ENCODE results near the gene B3GNT8.
A peak's percentile ranks its signal among the peaks of the same experiment; 100 is the strongest.

B3GNT8 gene, protein sequence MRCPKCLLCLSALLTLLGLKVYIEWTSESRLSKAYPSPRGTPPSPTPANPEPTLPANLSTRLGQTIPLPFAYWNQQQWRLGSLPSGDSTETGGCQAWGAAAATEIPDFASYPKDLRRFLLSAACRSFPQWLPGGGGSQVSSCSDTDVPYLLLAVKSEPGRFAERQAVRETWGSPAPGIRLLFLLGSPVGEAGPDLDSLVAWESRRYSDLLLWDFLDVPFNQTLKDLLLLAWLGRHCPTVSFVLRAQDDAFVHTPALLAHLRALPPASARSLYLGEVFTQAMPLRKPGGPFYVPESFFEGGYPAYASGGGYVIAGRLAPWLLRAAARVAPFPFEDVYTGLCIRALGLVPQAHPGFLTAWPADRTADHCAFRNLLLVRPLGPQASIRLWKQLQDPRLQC

DNA sequence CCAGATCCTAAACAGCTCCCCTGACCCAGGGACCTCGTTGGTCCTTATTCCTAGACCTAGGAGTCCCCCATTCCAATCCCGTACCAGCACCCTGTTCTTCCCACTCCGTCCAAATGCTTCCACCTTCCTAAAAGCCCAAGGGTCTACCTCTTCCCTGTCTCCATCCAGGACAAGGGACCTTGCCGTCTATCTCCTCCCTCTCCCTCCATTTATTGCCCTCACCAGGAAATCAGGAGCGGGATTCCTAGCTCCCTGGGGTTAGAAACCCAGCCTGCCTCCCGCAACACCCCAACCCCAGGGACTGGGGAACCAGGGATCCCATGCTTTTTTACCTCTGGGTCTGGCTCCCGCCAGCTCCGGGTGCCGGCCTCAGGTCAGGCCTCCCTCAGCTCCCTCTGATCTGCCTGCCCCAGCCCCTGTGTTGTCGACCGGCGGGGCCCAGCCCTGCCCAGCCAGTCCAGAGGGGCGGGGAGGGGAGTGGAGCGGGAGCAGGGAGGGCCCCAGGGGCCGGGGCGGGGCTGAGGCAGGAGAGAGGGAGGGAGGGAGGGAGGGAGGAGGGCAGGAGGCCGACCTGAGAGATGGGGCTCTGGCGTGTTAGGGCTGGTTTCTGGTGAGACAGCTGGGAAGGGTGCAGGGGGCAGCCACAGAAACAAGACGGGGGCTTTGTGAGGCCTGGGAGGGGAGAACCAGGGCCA, at the start of gene B3GNT8:
Gene B3GNT8, minus strand, starts transcription at position 423 of the 695 bp plus-strand sequence. CDS start 596 bp downstream, outside the sequence.
- peak; percentile 40 to 46 for DNase-seq

GRCh38 chr19:41476583-41476982, 49.4 kb upstream of the B3GNT8 start:
- DNase-seq = no peak

DNA sequence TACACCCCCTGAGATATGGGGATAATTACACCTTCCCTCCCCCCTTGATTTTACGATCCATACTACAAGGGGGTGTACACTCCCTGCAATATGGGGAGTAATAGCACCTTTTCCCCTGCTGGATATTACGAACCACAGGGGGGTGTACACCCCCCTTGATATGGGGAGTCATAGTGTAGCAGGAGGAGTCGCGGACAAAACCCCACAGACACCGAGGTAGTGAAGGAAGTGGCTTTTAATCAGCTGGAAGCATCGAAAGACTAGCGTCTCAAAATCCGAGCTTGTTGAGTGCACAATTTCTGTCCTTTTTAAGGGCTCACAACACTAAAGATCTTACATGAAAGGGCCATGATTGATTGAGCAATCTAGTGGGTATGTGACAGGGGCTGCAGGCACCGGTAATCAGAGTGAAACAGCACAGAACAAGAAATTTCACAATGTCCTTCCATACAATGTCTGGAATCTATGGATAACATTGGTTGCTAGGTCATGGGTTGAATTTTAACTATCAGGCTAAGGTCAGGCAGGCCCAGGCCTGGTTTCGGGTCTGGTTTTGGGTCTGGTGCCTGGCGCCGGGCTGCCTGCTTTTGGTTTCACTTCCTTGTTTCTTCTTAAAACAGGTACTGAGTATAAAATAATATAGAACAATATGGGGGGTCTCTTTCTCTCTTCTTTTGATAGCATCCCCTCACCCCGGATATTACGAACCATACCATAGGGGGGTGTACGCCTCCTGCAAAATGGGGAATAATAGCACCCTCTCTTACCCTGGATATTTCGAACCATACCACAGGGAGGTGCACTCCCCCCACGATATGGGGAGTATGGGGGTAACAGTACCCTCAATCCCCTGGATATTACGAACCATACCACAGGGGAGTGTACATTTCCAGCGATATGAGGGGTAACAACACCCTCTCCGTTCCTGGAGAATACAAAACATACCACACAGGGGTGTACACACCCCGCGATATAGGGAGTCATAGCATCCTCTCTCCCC, 36.4 kb upstream of the B3GNT8 start:
- peak; percentile 26 to 70 for DNase-seq

DNA sequence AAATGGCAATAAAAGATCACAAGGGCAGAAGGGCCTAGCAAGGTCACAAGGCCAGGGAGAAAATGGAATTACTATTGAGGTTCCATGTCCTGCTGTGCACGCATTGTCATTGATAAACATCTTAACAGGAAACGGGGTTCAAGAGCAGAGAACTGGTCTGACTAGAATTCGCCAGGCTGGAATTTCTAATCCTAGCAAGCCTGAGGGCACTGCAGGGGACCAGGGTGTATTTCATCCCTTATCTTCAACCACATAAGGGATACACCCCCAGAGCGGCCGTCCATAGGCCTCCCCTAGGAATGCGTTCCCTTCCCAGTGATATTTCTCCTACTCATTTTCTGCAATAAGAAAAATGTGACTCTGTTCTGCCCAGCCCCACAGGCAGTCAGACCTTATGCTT, 35.3 kb upstream of the B3GNT8 start:
- DNase-seq = no peak

- DNase-seq = peak in 1 of 2 donors; percentile 49
Observed at GRCh38 chr19:41457241-41457640, 30.1 kb upstream of the B3GNT8 start.

DNA sequence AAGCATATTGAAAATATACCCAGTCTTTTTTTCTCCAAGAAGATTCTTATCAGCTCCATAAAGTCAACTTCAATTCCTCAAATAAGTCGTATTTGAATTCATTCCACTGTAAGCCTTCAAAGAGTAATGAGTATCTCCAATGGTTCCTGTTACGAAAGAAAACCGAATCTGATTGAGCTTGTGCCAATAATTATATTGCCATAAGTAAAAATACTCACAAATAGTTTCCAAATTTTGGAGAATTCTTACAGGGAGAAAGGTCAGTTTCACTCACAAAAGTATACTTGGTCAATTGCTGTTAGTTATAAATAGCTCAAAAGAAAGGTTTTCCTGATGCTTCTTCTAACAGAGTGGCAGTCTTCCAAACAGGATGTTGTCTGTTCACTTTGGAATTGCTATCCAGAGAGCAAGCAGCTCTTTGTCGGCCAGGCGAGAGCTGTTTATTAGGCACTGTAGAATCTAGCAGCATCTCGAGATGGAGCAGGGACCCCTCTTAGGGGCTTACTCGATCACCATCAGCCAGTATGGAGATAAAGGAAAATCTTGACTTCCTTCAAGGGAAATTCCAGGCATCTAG, 29.3 kb upstream of the B3GNT8 start:
- DNase-seq = no peak

DNA sequence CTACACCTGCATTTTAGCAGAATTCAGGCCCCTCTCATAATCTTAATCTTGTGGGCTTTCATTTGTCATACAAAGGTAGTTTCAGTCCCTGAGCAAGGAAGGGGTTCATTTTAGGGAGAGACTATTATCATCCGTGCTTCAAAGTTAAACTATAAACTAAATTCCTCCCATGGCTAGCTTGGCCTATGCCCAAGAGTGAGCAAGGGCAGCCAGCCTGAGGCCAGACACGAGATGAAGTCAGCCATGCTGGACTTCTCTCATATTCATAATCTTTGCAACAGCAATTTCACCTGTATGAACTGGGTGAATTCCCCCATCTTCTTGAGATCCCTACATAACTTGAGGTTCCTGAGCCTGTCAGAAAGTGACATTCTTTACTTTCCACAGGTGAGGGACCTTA, 28.8 kb upstream of the B3GNT8 start:
- no peak for DNase-seq

DNA sequence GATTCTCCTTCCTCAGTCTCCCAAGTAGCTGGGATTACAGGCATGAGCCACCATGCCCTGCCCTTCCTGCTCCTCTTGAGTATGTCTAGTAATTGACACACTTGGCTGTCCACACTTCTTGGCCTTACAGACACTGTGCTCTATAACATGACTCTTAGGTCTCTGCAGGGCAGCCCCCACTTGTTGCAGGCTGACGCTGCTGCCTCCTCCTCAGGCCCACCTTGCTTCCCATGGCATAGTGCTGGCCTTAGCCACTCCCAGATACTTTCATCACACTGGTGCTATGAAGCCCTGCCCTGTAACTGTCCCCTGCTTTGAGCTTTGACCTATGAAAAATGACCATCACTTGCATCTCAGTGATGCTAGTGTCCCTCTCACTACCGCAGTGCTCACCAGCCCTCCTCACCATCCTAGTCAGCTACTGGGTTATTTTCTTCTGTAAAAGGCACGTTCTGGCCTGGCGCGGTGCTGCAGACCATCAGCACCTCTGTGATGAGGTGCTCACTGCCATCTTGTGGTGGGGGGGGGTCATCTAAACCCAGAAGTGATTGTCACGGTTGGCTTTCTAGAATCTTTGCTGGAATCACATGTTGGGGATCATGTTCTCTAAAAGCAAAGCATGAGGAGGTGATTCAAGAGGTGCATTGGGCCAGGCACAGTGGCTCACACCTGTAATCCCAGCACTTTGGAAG, 25.6 kb upstream of the B3GNT8 start:
- DNase-seq = no peak

- no peak for DNase-seq
Observed at GRCh38 chr19:41449865-41450178, 22.6 kb upstream of the B3GNT8 start.

GRCh38 chr19:41449079-41449864, 22.1 kb upstream of the B3GNT8 start:
- DNase-seq = peak; percentile 74 to 75

DNA sequence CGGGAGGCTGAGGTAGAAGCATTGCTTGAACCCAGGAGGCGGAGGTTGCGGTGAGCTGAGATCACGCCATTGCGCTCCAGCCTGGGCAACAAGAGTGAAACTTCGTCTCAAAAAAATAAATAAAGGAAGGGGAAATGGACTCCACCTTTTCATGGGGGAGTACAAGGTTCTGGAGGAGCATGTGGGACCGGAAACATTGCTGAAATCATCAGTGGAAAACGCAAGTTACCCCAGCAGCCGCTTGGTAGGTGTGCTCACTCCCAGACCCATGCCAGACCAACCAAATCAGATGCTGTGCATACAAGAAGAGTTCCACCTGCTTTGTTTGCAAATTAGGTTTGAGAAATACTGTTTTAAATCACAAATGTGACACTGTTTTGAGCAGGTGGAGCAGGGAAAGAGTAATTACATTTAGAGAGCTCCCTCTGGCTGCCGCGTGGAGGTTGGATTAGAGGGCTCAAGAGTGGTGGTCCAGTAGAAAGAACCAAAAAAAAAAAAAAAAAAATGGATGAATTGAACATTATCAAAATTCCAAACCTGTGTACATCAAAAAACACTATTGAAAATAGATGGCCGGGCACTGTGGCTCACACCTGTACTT, 20.7 kb upstream of the B3GNT8 start:
- DNase-seq = no peak

DNA sequence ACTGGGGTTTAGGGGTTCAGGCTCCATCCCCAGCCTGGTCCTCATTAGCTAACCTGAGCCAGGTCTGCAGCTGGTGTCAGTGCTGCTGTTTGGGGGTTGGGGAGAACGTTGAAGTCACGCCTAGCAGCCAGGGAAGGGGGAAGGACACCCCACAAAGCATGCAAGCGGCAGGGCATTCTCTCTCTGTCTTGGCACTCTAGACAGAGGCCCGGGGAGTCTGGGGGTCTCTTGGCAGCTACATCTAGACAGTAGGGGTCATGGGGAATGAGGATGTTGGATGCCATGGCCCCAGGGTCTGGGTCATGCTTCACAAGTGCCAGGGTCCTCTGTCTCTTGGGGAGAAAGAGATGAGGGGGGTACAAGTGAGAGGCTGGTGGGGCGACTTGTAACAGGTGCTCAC, 18.4 kb upstream of the B3GNT8 start:
- DNase-seq = no peak

DNA sequence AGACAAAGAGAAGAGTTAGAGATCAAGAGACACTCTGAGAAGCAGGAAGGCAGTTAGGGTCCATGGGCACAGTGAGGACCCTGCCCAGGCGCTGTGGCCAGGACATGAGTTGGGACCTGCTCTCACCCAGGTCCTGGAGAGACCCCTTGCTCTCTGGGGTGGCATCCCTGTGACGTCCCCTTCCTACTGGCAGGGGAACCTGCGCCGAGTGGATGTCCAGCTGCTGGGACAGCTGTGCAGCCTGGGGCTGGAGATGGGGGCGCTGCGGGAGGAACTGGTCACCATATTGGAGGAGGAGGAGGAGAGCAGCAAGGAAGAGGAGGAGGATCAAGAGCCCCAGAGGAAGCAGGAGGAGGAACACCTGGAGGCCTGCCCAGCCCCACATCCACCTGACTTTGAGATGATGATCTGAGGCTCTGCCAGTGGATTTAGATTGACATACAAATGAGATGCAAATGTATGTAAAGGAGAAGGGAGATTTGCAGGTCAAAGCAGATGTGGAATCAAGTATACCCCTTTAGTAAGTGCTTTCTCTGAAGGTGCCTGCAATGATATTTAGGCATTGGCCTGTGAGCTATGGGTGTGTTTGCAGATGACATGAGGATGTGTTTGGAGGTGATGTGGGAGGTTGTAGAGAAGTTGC, 16.8 kb upstream of the B3GNT8 start:
- no peak for DNase-seq

- no peak for DNase-seq
Observed at GRCh38 chr19:41442473-41443355, 15.5 kb upstream of the B3GNT8 start, which contains the start of gene ERICH4. ERICH4 (plus strand) TSS chr19:41443156; CDS start chr19:41443170, 14 bp downstream.

DNA sequence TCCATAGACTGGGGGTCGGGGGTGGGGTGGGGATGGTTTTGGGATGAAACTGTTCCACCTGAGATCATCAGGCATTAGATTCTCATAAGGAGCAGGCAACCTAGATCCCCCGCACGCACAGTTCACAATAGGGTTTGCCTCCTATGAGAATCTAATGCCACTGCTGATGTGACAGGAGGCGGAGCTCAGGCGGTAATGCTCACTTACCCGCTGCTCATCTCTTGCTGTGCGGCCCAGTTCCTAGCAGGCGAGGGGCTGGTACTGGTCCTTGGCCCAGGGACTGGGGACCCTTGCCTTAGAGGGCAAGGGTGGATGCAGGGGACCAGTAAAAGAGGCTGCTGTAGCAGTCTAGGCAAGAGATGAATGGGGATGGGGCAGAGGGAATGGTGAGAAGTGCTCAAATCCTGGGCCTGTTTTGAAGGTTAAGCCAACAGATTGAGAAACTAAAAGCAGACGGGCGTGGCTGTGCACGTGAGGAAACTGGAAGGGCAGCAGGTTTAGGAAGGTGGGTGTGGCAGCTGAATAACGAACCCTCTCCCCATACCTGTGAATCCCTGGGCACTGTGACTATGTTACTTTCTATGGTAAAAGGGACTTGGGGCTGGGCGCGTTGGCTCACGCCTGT, 14.3 kb upstream of the B3GNT8 start:
- DNase-seq = no peak

DNA sequence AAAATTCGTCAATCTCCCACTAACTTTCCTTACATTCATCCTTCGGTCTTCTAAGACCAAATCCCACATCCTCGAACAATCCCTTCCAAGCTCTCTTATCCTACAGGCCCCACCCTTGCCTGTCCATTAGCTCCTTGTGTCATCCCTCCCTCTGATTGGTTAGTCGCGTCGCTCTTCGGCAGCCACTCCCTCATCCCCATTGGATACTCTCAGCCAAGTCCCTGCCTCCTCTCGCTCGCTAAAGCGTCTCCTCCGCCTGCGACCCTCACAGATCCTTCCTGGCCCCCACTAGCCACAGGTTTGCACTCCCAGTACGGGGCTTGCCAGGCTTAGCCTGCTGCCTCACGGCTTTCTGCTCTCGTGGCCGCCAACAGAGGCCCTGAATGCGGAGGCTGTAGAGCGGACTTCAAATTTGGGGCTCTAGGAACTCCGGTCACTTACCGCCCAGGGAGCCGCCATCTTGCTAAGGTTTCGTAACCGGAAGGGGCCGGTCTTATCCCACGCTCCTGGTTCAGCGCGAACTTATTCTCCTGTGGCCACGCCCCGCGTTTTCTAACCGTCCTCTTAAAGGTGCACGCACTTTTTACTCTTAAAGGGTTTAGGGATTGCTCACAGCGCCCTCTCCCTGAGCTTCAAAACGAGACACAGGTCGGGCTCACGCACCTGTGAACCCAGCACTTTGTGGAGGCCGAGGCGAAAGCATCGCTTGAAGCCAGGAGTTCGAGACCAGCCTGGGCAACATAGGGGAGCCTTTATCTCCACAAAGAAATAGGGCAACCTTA, 12.5 kb upstream of the B3GNT8 start, which contains the start of gene DMAC2:
Gene DMAC2, minus strand, starts transcription at position 472 of the 782 bp plus-strand sequence. Its CDS starts 13 bp downstream, at position 459.
- peak; percentile 95 to 96 for DNase-seq

DNA sequence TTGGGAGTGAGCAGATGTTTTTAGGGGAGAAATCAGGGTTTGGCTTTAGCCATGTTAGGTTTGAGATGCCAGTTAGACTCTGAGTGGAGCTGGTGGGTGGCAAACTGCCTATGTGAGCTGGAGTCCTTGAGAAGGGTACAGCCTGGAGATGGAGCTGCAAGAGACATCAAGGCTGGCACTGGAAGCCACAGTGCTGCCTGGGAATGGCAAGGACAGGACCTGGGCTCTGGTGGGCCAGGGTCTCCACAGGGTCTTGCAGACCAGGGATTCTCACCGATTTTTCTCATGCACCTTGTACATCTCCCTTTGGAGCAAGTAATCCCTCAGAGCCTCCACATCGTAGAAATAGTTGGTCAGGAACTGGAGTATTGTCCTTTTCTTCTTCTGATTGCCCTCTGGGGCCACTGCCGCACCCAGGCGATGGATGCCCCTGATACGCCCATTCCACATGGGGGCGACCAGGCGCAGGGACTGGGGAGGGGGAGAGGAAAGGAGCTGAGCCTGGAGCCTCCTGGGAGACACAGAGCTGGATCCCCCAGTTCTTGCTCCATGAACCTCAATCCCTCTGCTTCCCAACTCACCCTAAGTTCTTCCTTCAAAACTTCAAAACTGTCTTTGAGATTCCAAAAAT, 10.9 kb upstream of the B3GNT8 start:
- DNase-seq = no peak

Data from CD4-positive, alpha-beta T cell treated with Interleukin-4 for 1 hour (primary cell).